ENCODE measurements around the gene TNRC18. TPM values are rescaled to one million over a fixed set of nuclear protein-coding genes. Genes with fewer than 3 reads are reported as not detected.
"Not testable (repeated sequence)": the region's sequence is repeated elsewhere in the genome, so short reads cannot be mapped to it uniquely, and the experiment has no call there.

TNRC18 gene
- total and polyA plus RNA-seq, 2 of the 8 experiments (the other 6 are each of a cell fraction or from before 2014, with no cell fraction given): 1.7 to 8.6 TPM

GRCh38 chr7:5314864-5315263 is 108.8 kb downstream of the TNRC18 start (continued):
- TF ChIP-seq PHF8 (conservative IDR thresholded peaks at IDR 0.05; ENCODE audit: low read depth, low read length): no peak

GRCh38 chr7:5313076-5313885 is 110.4 kb downstream of the TNRC18 start:
- H3K14ac ChIP-seq (ENCODE audit: insufficient read length): not testable (repeated sequence)
- CTCF ChIA-PET (ENCODE audit: partially characterized antibody): interaction anchor here (0.6 to 1.1 kb wide), 4 partner anchors 29 to 136 kb away, joined by 3 to 4 read pairs (median 3); no protein-coding TSS in a partner anchor

More at GRCh38 chr7:5313076-5313885, 110.4 kb downstream of the TNRC18 start:
- POLR2A ChIA-PET (ENCODE audit: partially characterized antibody): interaction anchor here (0.6 kb wide), 2 partner anchors 160 to 589 kb away, joined by 3 read pairs; no protein-coding TSS in a partner anchor
- not testable (repeated sequence) for H3K9me3 ChIP-seq (ENCODE audit: insufficient read depth in 2 of 2, low read depth in 1 of 2, low read length in 1 of 2); H3K4me2 ChIP-seq (ENCODE audit: insufficient read depth in 1 of 2, low read depth in 2 of 2, low read length in 2 of 2); H3K4me3 ChIP-seq (ENCODE audit: extremely low read depth in 1 of 4, insufficient read depth in 2 of 4, low read depth in 3 of 4, low read length in 4 of 4); H3K27me3 ChIP-seq (replicated peaks in 1 of 4; ENCODE audit: control insufficient read depth in 3 of 4, extremely low read depth in 1 of 4, insufficient read depth in 3 of 4, low read length in 3 of 4); H3K27ac ChIP-seq (ENCODE audit: low read depth, low read length); FAIRE-seq; H2BK15ac ChIP-seq (ENCODE audit: low read length); H3K23me2 ChIP-seq (ENCODE audit: low read depth, low read length); H2AFZ ChIP-seq (ENCODE audit: low read length); H3K36me3 ChIP-seq (ENCODE audit: control insufficient read depth in 2 of 4, insufficient read depth in 4 of 4, low read length in 3 of 4); H3K4ac ChIP-seq (replicated peaks; ENCODE audit: insufficient read length, low read depth, low read length); H2BK120ac ChIP-seq (replicated peaks; ENCODE audit: low read depth, low read length); H3K4me1 ChIP-seq (replicated peaks in 1 of 4; ENCODE audit: control insufficient read depth in 3 of 4, insufficient read depth in 4 of 4, low read length in 3 of 4); DNase-seq (ENCODE audit: low read depth in 1 of 2, low spot score in 2 of 2); H3K79me2 ChIP-seq (ENCODE audit: control insufficient read depth in 1 of 2, insufficient read depth in 2 of 2, low read length in 2 of 2); H2BK20ac ChIP-seq (ENCODE audit: low read length); H2BK12ac ChIP-seq (ENCODE audit: low read depth, low read length); H3K56ac ChIP-seq (replicated peaks; ENCODE audit: insufficient read length, low read depth, low read length); H4K5ac ChIP-seq (ENCODE audit: insufficient read length, low read depth, low read length); H4K20me1 ChIP-seq (replicated peaks in 1 of 2; ENCODE audit: control insufficient read depth in 1 of 2, insufficient read depth in 2 of 2, low read length in 2 of 2); H2BK5ac ChIP-seq (ENCODE audit: low read depth, low read length); H2AK5ac ChIP-seq (ENCODE audit: low read depth, low read length); H3K9ac ChIP-seq (replicated peaks in 1 of 4; ENCODE audit: extremely low read depth in 1 of 4, low read depth in 3 of 4, low read length in 3 of 4); H3K79me1 ChIP-seq (ENCODE audit: low read depth, low read length); H3K18ac ChIP-seq (ENCODE audit: extremely low read depth, low read length); H3K23ac ChIP-seq (ENCODE audit: insufficient read length); H4K91ac ChIP-seq (replicated peaks; ENCODE audit: insufficient read length, low read length); H4K8ac ChIP-seq (ENCODE audit: extremely low read depth, insufficient read depth, low read length)
- 87% methylated on average over 7 of the region's 48 CpGs; no CpG with 5 or more reads in 1 of the 2 experiments for WGBS, 2 experiments (ENCODE audit: extremely low coverage in 1 of 2, insufficient coverage in 1 of 2, insufficient read length in 1 of 2, insufficient replicate concordance in 2 of 2, low coverage in 1 of 2, low lambda C conversion rate in 2 of 2, missing lambda C conversion rate in 1 of 2)
